Mesendoderm (in vitro differentiated cells): Measurements from ENCODE around the gene PPP1R1C.
"Not testable (repeated sequence)": the region's sequence is repeated elsewhere in the genome, so short reads cannot be mapped to it uniquely, and the experiment has no call there.

Experiments used
- DNase-seq: peaks from one replicate; pipeline ENCODE4 v3.0.0; 2013
- H2AK5ac ChIP-seq: 2 replicates; pipeline ENCODE4 v1.6.1; 2013; ENCODE audit warnings: low read length, inconsistent platforms
- H2BK120ac ChIP-seq: 2 replicates; pipeline ENCODE4 v1.6.1; 2013; ENCODE audit warnings: low read depth, mild to moderate bottlenecking, low read length, moderate library complexity, mixed read lengths
- H2BK15ac ChIP-seq: replicated peaks from 2 replicates; pipeline ENCODE4 v1.6.1; 2013; ENCODE audit warnings: low read depth, mild to moderate bottlenecking, moderate library complexity
- H2BK5ac ChIP-seq: 2 replicates; pipeline ENCODE4 v1.6.1; 2013; ENCODE audit warnings: low read length, inconsistent platforms
- H3K18ac ChIP-seq: 2 replicates; pipeline ENCODE4 v1.6.1; 2013; ENCODE audit warnings: mild to moderate bottlenecking, low read length, mixed read lengths
- H3K23ac ChIP-seq: one replicate; pipeline ENCODE4 v1.6.1; 2013; ENCODE audit warnings: low read length
- H3K27ac ChIP-seq: 2 replicates; pipeline ENCODE4 v1.5.1; 2013; ENCODE audit warnings: low read depth, mild to moderate bottlenecking, inconsistent platforms, low read length, moderate library complexity
- H3K27me3 ChIP-seq: 2 replicates; pipeline ENCODE4 v1.6.1; 2013; ENCODE audit warnings: low read length, control low read depth, mild to moderate bottlenecking, inconsistent platforms; ENCODE audit not compliant: insufficient read depth, poor library complexity
- H3K36me3 ChIP-seq: 2 replicates; pipeline ENCODE4 v1.6.1; 2013; ENCODE audit warnings: low read length, inconsistent platforms; ENCODE audit not compliant: control insufficient read depth, insufficient read depth
- H3K4ac ChIP-seq: one replicate; pipeline ENCODE4 v1.6.1; 2013; ENCODE audit warnings: low read depth, mild to moderate bottlenecking, low read length, moderate library complexity
- H3K4me1 ChIP-seq: 2 replicates; pipeline ENCODE4 v1.6.1; 2013; ENCODE audit warnings: low read depth, low read length, inconsistent platforms; ENCODE audit not compliant: control insufficient read depth
- H3K4me2 ChIP-seq: 2 replicates; pipeline ENCODE4 v1.6.1; 2013; ENCODE audit warnings: low read length
- H3K4me3 ChIP-seq: 2 replicates; pipeline ENCODE4 v1.5.1; 2013; ENCODE audit warnings: mild to moderate bottlenecking, low read length
- H3K56ac ChIP-seq: one replicate; pipeline ENCODE4 v1.6.1; 2013; ENCODE audit warnings: low read length
- H3K79me1 ChIP-seq: 2 replicates; pipeline ENCODE4 v1.6.1; 2013; ENCODE audit warnings: low read length, inconsistent platforms
- H3K79me2 ChIP-seq: 2 replicates; pipeline ENCODE4 v1.6.1; 2013; ENCODE audit warnings: mild to moderate bottlenecking, low read length; ENCODE audit not compliant: control insufficient read depth, insufficient read depth
- H3K9ac ChIP-seq: 2 replicates; pipeline ENCODE4 v1.6.1; 2013; ENCODE audit warnings: low read length, inconsistent platforms
- H4K5ac ChIP-seq: one replicate; pipeline ENCODE4 v1.6.1; 2013; ENCODE audit warnings: low read length
- H4K8ac ChIP-seq: one replicate; pipeline ENCODE4 v1.6.1; 2013; ENCODE audit warnings: low read depth, mild to moderate bottlenecking, control low read depth, low read length, moderate library complexity
- WGBS: extraction: QIAGEN DNeasy Blood & Tissue Kit; methylation state at CpG from one replicate; pipeline ENCODE4 v1.1.7; 2013; ENCODE audit warnings: low lambda C conversion rate, missing lambda C conversion rate; ENCODE audit not compliant: insufficient coverage; ENCODE audit errors: extremely low coverage; 5-methylcytosine and 5-hydroxymethylcytosine counted together

PPP1R1C gene

DNA sequence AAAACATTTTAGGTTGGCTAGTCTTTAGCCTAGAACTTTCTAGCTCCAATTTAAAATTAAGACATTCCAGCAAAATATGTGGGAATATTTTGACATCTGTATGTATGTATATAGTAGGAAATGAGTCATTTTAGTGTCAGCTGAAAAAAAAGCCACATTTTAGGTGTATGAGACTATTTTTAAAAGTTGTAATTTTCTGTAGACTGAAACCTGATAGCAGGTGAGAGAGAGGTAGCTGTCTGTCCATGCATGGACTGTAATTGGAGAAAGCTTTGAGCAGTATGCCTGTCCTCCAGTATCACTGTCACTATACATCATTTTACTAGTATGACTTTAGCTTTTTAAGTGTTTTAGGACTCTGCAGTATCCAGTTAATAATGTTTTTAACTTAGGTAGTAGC lies 26.1 kb upstream of the PPP1R1C start:
- H3K56ac ChIP-seq: no peak overlapping the region
- no peak for DNase-seq
- no peak overlapping the region for H3K4me3 ChIP-seq
- no peak overlapping the region for H3K23ac ChIP-seq
- no peak overlapping the region for H2BK5ac ChIP-seq
- no peak overlapping the region for H3K4ac ChIP-seq
- H3K4me1 ChIP-seq: no peaks in the 10 kb centered on the region
- no peaks in the 10 kb centered on the region for H3K36me3 ChIP-seq
- H2BK120ac ChIP-seq: no peak overlapping the region
- no peak overlapping the region for H2BK15ac ChIP-seq
- H3K27ac ChIP-seq: no peak overlapping the region
- H3K79me2 ChIP-seq: no peaks in the 10 kb centered on the region
- no peak overlapping the region for H3K18ac ChIP-seq
- H3K79me1 ChIP-seq: no peaks in the 10 kb centered on the region
- no peak overlapping the region for H3K9ac ChIP-seq
- no peak overlapping the region for H4K8ac ChIP-seq
- H3K4me2 ChIP-seq: no peak overlapping the region
- no peak overlapping the region for H4K5ac ChIP-seq
- H2AK5ac ChIP-seq: no peak overlapping the region
- no peaks in the 10 kb centered on the region for H3K27me3 ChIP-seq

DNA sequence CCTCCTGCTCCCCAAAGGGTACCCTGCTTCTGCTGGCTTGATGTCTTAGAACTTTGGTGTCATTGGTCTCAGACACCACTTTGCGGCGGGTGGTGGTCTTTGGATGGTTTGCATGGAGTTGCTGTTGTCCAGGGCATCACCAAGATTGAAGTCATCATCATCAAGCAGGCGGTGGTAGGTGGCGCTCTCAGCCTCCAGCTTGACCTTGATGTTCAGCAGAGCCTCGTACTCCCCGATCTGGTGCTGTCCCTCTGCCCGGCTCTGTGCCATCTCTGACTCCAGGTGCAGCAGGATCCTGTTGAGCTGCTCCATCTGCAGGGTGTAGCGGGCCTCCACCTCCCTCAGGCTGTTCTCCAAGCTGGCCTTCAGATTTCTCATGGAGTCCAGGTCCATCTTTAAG lies 24.5 kb upstream of the PPP1R1C start:
- not testable (repeated sequence) for H3K23ac ChIP-seq, H2BK120ac ChIP-seq, H2BK15ac ChIP-seq, H4K8ac ChIP-seq, H2BK5ac ChIP-seq, H3K4me2 ChIP-seq, H3K79me2 ChIP-seq, H3K36me3 ChIP-seq, H3K27me3 ChIP-seq, H3K9ac ChIP-seq, H3K18ac ChIP-seq, H3K4me3 ChIP-seq, DNase-seq, H4K5ac ChIP-seq, H3K56ac ChIP-seq, H3K4me1 ChIP-seq, H3K79me1 ChIP-seq, H2AK5ac ChIP-seq, H3K4ac ChIP-seq, H3K27ac ChIP-seq
- WGBS: no CpG with 5 or more reads among the region's 8 CpGs

DNA sequence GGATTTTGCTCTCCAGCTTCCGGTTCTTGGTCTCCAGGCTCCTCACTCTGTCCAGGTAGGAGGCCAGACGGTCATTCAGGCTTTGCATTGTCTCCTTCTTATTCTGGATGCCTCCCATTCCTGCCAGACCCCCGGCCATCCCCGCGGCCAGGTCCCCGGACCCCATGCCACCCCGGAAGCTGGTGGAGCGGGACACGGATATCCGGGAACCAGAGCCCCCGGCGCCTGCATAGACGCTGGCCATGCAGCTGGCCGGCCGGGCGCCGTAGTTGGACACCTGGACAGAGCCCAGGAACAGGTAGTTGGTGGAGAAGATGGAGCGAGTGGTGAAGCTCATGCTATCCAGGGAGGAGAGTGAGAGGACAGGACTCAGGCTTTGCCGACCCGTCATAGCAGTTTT lies 23.5 kb upstream of the PPP1R1C start:
- no peak overlapping the region for H4K8ac ChIP-seq
- H3K79me1 ChIP-seq: no peaks in the 10 kb centered on the region
- H3K4me2 ChIP-seq: no peak overlapping the region
- H4K5ac ChIP-seq: no peak overlapping the region
- no peak overlapping the region for H2BK120ac ChIP-seq
- no peak overlapping the region for H3K9ac ChIP-seq
- H2BK5ac ChIP-seq: no peak overlapping the region
- no peak overlapping the region for H3K27ac ChIP-seq
- H3K23ac ChIP-seq: no peak overlapping the region
- no peaks in the 10 kb centered on the region for H3K36me3 ChIP-seq
- H3K18ac ChIP-seq: no peak overlapping the region
- H3K27me3 ChIP-seq: no peaks in the 10 kb centered on the region
- WGBS: no CpG with 5 or more reads among the region's 20 CpGs
- H3K4me3 ChIP-seq: no peak overlapping the region
- no peaks in the 10 kb centered on the region for H3K4me1 ChIP-seq
- no peak overlapping the region for H3K56ac ChIP-seq
- H2BK15ac ChIP-seq: no peak overlapping the region
- no peak for DNase-seq
- H3K4ac ChIP-seq: no peak overlapping the region
- H2AK5ac ChIP-seq: no peak overlapping the region
- H3K79me2 ChIP-seq: no peaks in the 10 kb centered on the region

DNA sequence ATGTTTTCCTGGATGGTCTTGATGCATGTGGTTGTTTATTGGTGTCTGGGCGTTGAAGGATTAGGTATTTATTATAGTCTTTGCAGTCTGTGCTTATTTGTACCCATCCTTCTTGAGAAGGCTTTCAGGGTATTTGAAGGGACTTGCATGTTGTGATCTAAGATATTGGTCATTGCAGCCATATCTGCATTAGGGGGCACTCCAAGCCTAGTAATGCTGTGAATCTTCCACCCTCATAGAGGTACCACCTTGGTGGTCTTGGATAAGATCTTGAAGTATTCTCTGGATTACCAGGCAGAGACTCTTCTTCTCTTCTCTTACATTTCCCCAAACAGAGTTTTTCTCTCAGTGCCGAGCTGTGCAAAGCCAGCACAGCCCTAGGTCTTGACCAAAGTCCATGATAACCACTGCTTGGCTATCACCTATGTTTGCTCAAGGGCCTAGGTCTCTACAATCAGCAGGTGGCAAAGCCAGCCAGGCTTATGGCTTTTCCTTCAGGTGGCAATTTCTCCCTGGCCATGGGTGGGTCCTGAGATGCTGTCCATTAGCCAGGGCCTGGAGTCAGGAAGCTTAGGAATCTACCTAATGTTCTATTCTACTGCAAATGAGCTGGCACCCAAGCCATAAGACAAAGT lies 15.4 kb upstream of the PPP1R1C start:
- H3K9ac ChIP-seq: no peak overlapping the region
- no peak overlapping the region for H3K18ac ChIP-seq
- H3K4me3 ChIP-seq: no peak overlapping the region
- no peak overlapping the region for H2BK120ac ChIP-seq
- H2BK15ac ChIP-seq: no peak overlapping the region
- no peak overlapping the region for H2BK5ac ChIP-seq
- no CpG with 5 or more reads among the region's 2 CpGs for whole genome bisulfite sequencing
- no peak overlapping the region for H3K27ac ChIP-seq
- H4K8ac ChIP-seq: no peak overlapping the region
- H3K79me2 ChIP-seq: no peaks in the 10 kb centered on the region
- H3K36me3 ChIP-seq: no peaks in the 10 kb centered on the region
- H3K4me2 ChIP-seq: no peak overlapping the region
- no peaks in the 10 kb centered on the region for H3K79me1 ChIP-seq
- no peak overlapping the region for H4K5ac ChIP-seq
- H2AK5ac ChIP-seq: no peak overlapping the region
- no peak overlapping the region for H3K56ac ChIP-seq
- no peaks in the 10 kb centered on the region for H3K4me1 ChIP-seq
- no peak overlapping the region for H3K4ac ChIP-seq
- no peak overlapping the region for H3K23ac ChIP-seq
- peak; percentile 45 for DNase-seq
- no peaks in the 10 kb centered on the region for H3K27me3 ChIP-seq

DNA sequence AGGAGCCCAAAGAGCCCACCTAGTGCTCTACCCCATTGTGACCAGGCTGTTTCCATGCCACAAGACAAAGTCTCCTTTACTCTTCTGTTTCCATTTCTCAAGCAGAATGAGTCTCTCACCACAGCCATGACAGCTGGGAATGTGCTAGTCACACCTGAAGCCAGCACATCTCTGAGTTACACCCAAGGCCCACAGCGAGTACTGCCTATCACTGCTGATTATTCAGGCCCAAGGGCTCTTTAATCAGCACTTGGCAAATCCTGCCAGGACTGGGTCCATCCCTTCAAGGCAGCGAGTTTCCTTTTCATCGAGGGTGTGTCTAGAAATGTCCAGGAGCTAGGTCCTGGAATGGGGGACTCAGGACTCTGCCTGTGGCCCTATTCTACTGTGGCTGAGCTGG lies 14.6 kb upstream of the PPP1R1C start:
- WGBS: no CpG with 5 or more reads among the region's 3 CpGs
- H3K36me3 ChIP-seq: no peaks in the 10 kb centered on the region
- no peak overlapping the region for H2BK120ac ChIP-seq
- no peak overlapping the region for H3K9ac ChIP-seq
- no peaks in the 10 kb centered on the region for H3K4me1 ChIP-seq
- H2BK15ac ChIP-seq: no peak overlapping the region
- no peaks in the 10 kb centered on the region for H3K79me2 ChIP-seq
- H3K4me3 ChIP-seq: no peak overlapping the region
- H2AK5ac ChIP-seq: no peak overlapping the region
- H3K79me1 ChIP-seq: no peaks in the 10 kb centered on the region
- no peak overlapping the region for H3K4me2 ChIP-seq
- H3K18ac ChIP-seq: no peak overlapping the region
- H3K23ac ChIP-seq: no peak overlapping the region
- no peak overlapping the region for H4K5ac ChIP-seq
- no peak for DNase-seq
- H4K8ac ChIP-seq: no peak overlapping the region
- no peak overlapping the region for H3K56ac ChIP-seq
- no peak overlapping the region for H3K4ac ChIP-seq
- no peak overlapping the region for H3K27ac ChIP-seq
- H3K27me3 ChIP-seq: no peaks in the 10 kb centered on the region
- H2BK5ac ChIP-seq: no peak overlapping the region

DNA sequence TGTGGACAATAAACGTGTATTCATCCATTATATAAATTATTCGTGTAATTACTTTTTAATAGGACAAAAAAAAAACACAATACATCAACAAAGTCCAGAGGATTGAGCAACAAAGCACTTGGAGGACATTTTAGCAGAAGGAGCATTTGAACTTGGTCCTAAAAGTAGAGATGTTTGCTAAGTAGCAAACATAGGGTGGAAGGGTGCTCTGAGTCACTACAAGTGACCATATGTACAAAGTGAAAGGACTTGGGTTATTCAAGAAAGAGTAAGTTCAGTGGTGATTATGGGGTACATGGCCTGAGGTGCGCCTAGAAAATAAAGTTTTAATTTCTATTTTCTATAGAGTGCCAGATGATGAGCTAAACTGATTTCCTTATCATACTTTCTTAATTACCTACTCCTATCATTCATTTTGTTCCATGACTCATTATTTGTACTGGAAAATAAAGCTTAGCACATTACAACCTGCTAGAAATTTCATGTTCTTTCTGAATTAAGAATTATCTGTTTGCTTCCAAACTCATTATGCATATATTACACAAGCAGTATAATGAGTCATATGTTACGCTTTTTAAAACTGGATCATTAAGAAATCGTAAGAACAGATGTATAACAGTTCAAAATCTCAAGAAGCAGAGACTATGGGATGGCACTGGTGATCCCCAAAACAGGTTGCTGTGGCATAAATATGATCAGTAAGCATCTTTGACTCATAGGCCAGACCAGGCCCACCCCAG lies 13.1 kb upstream of the PPP1R1C start:
- Histone ChIP-seq H3K9ac (no peak overlapping the region), H4K5ac (no peak overlapping the region), H2BK15ac (no peak overlapping the region), H3K4me2 (no peak overlapping the region), H3K79me2 (no peaks in the 10 kb centered on the region), H3K79me1 (no peaks in the 10 kb centered on the region), H3K4ac (no peak overlapping the region), H3K18ac (no peak overlapping the region), H3K4me3 (no peak overlapping the region), H3K23ac (no peak overlapping the region), H2BK120ac (no peak overlapping the region), H3K36me3 (no peaks in the 10 kb centered on the region), H2BK5ac (no peak overlapping the region), H3K56ac (no peak overlapping the region), H2AK5ac (no peak overlapping the region), H3K27me3 (no peaks in the 10 kb centered on the region), H3K4me1 (no peaks in the 10 kb centered on the region), H3K27ac (no peak overlapping the region), H4K8ac (no peak overlapping the region)
- WGBS: no CpG with 5 or more reads among the region's 5 CpGs
- no peak for DNase-seq
